Kidney glomerular epithelial cell (primary cell): ENCODE measurements around the gene BRPF3.

Experiments
- DNase-seq: peaks from one replicate; lab custom pipeline; 2025; lab: John Stamatoyannopoulos, UW

The BRPF3 gene

DNA sequence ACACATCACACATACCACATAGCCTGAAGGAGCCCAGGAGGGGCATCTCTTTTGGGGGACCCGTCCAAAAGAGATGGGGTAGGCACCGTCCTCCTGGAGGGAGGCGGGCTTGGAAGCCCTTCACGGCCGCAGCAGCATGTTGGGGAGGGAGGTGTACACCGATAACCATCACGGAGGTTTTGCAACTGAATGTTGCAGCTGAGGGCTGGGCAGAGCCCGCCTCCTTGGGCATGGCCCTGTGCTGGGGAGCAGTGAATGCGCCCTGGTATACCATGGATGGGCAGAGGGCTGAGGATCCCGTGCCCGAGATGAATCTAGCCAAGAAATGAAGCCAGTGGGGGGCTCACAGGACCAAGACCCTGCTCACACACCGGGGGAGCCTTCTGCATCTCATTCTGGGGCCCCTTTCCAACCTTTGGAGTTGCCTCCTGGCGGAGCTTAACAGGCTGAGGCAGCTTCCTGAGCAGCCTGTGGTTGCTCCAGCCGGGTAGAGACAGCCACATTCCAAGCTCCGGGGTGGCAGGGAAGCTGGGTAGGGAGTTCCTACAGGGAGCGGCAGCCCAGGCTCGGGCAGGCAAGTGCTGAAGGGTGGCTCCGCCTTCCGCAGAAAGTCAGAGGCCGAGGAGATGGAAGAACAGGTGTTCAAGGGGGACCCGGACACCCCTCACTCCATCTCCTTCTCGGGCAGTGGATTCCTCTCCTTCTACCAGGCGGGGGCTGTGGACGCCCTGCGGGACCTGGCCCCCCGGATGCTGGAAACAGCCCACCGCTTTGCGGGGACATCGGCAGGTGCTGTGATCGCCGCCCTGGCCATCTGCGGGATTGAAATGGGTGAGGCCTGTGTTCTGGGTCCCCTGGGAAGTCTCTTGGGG is 73.5 kb downstream of the BRPF3 start, which contains the start of gene PNPLA1:
PNPLA1 (plus strand) TSS at position 227 of the 872 bp plus-strand sequence; CDS start at position 627, 400 bp downstream.
- no peak for DNase-seq

DNA sequence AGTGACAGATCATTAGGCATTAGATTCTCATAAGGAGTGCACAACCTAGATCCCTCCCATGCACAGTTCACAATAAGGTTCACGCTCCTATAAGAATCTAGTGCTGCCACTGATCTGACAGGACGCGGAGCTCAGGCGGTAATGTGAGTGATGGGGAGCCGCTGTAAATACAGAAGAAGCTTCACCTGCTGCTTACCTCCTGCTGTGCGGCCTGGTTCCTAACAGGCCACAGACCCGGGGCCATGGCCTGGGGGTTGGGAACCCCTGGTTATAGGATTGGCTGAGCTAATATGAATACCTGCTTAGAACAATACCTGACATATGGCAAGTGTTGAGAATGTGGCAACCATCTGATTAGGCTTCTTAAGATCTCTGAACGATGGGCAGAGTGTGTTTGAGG is 75.7 kb downstream of the BRPF3 start:
- DNase-seq: no peak

GRCh38 chr6:36273067-36273466 is 76.5 kb downstream of the BRPF3 start:
- no peak for DNase-seq

- no peak for DNase-seq
Observed at GRCh38 chr6:36273802-36274514, 77.4 kb downstream of the BRPF3 start.

DNA sequence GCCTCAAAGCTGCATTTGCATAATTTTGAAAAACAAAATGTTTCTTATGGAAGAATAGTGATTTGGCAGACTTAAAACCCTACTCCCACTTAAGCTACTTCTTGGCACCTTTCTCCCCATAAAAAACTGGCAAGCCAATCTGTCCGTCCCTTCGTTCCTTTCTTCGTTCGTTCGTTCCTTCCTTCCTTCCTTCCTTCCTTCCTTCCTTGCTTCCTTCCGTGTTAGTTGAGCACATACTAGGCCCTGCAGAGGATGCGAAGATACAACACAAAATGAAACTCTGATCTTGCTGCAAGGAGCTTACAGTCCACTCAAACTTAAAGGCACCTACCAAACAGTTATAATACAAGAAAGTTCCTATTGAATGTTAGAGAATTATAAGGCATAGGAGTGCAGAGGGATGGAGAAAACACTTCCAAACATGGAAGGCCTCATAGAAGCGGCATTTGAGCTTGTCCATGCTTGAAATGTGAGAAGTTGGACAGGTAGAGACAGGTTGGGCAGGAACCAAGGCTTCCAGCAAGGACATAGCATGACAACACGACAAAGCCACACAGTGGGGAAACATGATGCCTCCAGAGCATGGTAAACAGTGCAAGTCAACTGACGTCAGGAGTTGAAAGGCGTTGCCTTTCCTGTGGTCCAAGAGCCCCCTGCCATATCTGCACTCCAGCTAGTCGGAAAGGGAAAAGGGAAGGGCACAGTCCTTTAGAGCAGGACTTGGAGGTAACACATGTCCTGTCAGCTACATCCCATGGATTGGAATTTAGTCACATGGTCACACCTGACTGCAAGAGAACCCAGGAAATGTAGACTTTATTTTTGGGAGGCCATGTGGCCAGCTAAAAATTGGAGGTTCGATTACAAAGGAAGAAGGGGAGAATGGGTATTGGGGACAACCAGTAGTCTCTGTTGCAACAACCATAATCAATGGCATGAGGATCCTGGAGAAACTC is 80.3 kb downstream of the BRPF3 start:
- DNase-seq: no peak

- no peak for DNase-seq
Observed at GRCh38 chr6:36277946-36278470, 81.5 kb downstream of the BRPF3 start.

- no peak for DNase-seq
Observed at GRCh38 chr6:36280467-36280866, 83.9 kb downstream of the BRPF3 start.

DNA sequence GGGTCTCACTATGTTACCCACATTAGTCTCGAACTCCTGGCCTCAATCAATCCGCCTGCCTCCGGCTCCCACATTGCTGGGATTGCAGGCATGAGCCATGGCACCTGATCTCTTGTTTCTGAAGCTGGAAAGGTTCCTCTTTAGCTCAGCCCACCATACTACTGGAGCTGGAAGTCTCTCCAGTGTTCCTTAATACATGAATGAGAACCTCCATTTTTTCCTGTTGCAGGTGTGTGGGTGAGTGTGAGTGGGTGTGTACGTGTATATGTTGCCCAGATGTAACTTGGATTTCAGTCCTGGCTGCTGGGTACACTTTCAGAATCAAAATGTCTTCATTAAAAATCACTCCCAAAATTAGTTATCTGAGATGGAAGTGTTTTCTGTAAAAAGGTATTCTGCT is 84.4 kb downstream of the BRPF3 start:
- no peak for DNase-seq
